KOPT-K1 (cell line): Measurements from ENCODE around the gene FBXW12.

ENCODE experiments used
- H3K27ac ChIP-seq: fragments of 200-600 bp; sonication (generic); 2 replicates; pipeline ENCODE4 v1.5.1; 2016; ENCODE audit warnings: antibody characterized with exemption, mild to moderate bottlenecking, low read depth, low read length; ENCODE audit not compliant: poor library complexity, severe bottlenecking
- H3K36me3 ChIP-seq: fragments of 200-600 bp; sonication (generic); 2 replicates; pipeline ENCODE4 v1.5.1; 2017; ENCODE audit warnings: antibody characterized with exemption, mild to moderate bottlenecking, low read length, moderate library complexity; ENCODE audit not compliant: insufficient read depth
- H3K9me3 ChIP-seq: fragments of 200-600 bp; sonication (generic); 2 replicates; pipeline ENCODE4 v1.5.1; 2017; ENCODE audit warnings: antibody characterized with exemption, low read length, mild to moderate bottlenecking; ENCODE audit not compliant: insufficient read depth, poor library complexity, severe bottlenecking

FBXW12 gene

DNA sequence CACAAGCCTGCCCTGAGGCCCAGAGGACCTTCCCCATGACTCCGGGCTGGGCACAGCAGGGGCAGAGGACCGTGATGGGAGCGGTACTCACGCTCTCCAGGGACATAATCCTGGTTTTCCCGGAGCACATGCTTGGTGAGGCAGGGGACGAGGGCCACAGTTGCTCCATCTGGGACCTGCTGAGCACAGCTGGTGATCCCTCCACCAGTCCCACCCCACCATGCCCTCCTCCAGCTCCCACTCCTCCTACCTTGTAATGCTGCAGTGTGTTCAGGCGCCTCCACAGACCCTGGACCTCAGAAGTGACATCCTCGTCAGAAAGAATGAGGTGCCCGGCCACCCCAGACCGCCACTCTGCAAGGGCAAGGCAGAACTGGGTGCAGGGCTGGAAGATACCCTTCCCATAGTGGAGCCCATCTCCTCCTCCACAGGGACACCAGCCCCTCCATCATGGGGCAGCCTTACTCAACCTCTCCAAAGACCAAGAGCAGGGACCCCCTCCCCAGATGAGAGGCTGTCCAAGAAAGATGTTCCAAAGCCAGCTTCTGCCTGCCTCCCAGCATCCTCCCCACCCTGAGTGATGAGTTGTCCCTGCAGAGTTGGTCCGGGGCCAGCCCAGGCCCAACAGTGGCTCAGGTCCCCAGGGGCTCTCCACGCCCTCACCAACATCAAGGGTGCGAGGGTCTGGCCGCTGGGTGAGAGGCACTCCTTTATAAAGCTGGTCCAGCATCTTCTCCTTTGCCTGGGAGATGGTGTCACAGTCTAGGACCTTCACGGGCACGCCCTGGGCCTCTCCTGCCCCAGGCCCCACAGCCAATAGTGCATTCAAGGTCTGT lies 38.4 kb downstream of the FBXW12 start:
- Histone ChIP-seq H3K9me3 (no peaks in the 10 kb centered on the region), H3K27ac (no peak overlapping the region), H3K36me3 (no peaks in the 10 kb centered on the region)

DNA sequence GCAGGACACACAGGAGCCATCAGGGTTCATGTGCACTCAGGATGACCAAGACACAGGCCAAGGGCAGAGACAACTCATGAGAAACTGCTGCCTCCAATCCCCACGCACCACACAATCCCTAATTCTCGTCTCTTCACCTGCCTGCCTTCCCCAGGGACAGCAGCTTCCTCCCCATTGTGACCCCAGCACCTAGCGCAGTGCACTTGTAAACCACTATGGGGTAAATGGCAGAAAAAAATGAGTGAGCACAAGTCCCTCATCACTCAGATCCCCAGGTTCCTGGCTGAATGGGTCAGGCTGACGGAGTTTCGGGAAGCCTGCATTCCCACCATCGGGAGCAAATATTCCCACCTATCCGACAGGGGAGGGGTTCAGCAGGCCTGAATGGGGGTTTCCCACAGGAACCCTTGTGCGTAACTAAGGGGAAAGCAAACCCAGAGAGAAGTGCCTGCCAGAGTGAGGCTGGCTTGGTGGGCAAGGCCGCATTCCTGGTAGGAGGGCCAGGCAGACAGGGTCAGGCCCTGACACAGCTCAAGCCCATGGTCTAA lies 39.1 kb downstream of the FBXW12 start:
- Histone ChIP-seq H3K36me3 (no peaks in the 10 kb centered on the region), H3K27ac (no peak overlapping the region), H3K9me3 (no peaks in the 10 kb centered on the region)

DNA sequence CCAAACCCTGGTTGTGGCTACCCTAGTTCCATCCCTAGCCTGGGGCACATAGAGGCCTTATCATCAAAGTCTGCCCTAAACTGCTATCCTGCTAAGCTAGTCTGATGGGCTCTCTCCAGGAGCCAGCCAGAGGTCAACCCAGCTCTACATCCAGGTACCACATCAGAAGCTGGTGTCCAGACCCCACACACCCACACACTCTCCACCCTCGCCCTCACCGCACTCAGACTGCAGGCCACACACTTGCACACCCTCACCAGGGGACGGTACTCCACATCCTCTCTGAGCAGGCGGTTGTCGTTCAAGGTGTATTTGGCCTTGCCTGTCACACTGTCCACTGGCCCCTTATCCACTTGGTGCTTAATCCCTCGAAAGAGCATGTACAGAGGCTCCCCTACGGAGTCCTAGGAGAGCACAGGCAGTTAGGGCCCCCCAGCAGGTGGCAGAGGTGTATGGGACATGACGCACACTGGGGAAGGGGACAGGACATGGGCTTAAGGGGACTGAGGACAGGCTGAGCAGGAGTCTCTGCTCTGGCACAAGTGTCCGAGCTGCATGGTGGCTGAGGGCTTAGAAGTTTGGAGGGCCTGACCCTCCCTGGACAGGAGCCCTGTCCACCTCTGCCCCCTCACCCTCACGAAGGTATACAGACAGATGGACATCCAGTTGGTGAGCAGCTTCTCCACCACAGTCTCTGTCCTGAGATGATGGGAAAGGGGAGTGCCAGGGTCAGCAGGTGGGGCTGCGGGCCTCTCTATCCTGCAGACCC lies 39.8 kb downstream of the FBXW12 start:
- H3K36me3 ChIP-seq, result no peaks in the 10 kb centered on the region
- no peaks in the 10 kb centered on the region for H3K9me3 ChIP-seq
- H3K27ac ChIP-seq, result no peak overlapping the region

DNA sequence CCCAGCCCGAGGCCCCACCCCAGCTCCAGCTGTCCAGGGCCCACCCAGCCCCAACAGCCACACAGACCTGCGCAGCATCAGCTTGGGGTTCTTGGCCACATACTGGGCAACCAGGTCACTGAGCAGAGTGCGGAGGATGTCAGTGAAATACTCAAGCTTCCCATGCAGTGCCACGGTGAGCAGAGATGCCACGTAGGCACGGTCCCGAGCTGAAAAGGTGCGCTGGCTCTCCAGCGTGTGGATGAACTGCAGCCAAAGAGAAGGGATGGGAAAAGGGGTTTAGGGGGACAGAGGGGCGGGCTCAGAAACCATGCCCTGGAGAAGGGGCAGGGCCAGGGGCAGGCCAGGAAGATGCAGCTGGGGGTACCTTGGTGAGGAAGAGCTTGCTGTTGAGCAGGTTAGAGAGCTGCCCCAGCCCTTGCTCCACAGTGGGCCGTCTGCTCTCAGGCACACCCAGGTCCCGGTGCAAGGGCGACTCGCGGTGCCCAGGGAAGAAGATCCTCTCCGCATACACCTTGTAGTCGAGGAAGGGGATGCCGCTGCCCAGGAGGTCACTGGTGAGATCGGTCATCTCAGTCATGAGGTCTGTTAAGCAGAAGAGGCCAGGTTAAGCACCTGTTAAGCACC lies 40.5 kb downstream of the FBXW12 start:
- no peaks in the 10 kb centered on the region for H3K9me3 ChIP-seq
- H3K27ac ChIP-seq, result no peak overlapping the region
- no peaks in the 10 kb centered on the region for H3K36me3 ChIP-seq

DNA sequence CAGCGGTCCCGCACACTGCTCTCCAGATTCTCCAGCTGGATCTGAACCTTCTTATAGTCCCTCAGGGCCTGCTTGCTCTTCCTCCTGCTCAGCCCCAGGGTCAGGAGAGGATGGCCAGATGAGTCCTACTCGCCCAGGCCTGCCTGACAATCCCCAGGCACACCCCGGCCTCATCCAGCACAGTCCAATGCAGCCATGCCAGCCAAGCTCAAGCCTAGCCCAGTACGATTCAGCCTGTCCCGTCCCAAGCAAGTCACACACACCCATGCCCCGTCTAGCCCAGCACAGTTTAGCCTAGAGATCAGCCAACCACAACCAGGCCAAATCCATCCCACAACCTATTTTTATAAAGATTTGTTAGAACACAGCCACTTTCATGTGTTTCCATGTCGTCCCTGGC lies 41.1 kb downstream of the FBXW12 start:
- Histone ChIP-seq H3K9me3 (no peaks in the 10 kb centered on the region), H3K27ac (no peak overlapping the region), H3K36me3 (no peaks in the 10 kb centered on the region)

DNA sequence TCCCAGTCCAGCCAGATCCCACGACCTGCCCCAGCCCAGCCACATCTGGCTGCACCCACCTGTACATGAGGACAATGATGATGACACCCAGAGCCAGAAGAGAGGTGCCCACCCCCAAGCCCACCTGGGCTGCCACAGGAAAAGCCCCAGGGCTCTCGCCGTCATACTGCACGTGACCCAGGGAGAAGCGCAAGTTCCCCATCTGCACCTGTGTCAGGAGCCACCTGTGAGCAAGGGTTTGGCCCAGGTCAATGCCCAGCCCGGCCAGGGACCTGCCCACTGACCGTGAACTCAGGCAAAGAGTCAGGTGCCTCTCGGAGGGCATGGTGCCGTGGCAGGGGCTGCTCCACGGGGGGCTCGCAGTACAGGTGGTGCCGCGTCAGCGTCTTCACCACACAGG lies 41.6 kb downstream of the FBXW12 start:
- H3K27ac ChIP-seq, result no peak overlapping the region
- no peaks in the 10 kb centered on the region for H3K36me3 ChIP-seq
- H3K9me3 ChIP-seq, result no peaks in the 10 kb centered on the region

DNA sequence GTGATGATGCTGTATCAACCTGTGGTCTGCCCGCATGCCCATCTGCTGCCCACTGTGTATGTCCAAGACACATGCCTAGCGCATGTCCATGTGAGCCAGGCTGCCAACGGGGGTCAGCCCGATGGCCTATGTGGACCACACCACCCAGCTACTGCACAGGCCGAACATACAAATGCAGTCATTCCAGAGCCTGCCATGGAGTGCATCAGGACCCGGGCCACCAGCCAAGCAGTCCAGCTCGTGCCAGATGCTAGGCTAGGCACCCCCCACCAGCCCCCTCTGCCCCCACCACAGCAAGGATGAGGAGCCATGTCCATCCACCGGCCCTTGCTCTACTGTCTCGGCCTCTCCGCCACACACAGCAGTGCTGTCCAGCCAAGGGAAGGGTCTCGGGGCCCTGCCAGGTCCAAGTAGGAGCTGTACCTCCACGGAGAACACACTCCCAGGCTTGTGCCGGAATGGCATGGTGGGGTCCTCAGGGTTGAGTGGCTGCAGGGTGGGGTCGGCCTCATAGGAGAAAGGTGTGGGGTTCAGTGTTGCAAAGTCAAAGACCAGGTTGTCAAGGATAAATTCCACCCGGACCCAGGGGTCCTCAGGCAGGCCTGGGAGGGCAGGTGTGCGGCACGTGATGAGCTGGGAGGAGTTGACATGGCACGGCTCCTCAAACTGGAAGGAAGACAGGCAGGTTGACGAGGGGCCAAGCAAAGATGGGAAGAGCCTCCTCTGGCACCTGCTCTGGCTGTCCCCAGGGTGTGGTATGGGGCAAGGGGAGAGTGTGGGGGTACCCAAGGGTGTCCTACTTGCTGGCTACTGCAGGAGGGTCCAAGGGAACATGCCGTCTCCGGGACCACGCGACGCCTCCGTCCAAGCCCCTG lies 42.6 kb downstream of the FBXW12 start:
- Histone ChIP-seq H3K27ac (no peak overlapping the region), H3K9me3 (no peaks in the 10 kb centered on the region), H3K36me3 (no peaks in the 10 kb centered on the region)

DNA sequence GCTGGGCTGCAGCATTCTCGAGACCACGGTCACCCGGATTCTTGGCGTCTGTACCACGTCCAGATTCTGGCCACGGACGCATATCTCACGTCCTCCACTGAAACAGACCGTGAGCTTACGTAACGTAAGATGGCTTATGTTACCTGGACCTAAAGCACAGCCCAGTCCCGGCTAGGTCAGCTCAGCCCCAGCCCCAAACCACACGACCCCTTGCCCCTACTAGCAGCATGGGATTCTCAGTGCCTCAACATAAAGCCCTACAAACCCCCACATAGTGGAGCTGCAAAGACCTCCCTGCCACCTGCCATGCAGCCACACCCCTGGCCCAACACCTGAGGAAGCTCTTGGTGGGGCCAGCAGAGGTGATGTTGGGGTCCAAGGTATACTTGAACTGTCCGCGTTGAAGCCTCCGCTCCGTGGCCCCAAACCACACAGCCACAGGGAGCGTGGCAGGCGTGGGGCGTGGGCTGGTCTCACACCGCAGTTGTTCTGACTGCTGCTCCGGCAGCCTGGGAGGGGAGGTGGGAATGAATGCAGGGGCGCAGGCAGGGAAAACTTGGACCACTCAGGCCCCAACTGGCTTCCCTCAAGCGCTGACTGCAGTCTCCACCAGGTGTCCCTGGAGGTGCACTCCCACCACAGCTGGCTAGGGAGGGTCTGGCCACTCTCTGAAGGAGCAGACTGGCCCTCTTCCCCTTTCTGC lies 43.4 kb downstream of the FBXW12 start:
- Histone ChIP-seq H3K9me3 (no peaks in the 10 kb centered on the region), H3K27ac (no peak overlapping the region), H3K36me3 (no peaks in the 10 kb centered on the region)

DNA sequence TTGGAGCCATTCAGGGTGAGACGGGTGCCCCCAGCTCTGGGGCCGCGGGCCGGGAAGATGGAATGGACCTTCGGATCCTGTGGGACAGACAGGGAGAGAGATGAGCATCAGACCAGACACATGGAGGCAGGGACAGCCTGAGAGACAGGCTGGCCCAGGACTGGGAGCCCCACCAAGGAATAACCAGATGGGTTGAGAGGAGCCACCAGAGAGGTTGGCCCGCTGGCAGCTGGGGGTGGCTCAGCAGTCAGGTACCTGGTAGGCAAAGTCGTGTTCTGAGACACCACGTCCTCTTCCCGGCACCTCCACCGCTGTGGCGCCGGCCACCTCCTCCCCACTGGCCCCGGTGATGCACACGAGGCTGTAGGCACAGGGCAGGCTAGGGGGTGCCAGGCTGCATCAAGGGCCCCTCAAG lies 44.1 kb downstream of the FBXW12 start:
- no peaks in the 10 kb centered on the region for H3K36me3 ChIP-seq
- no peak overlapping the region for H3K27ac ChIP-seq
- H3K9me3 ChIP-seq, result no peaks in the 10 kb centered on the region

DNA sequence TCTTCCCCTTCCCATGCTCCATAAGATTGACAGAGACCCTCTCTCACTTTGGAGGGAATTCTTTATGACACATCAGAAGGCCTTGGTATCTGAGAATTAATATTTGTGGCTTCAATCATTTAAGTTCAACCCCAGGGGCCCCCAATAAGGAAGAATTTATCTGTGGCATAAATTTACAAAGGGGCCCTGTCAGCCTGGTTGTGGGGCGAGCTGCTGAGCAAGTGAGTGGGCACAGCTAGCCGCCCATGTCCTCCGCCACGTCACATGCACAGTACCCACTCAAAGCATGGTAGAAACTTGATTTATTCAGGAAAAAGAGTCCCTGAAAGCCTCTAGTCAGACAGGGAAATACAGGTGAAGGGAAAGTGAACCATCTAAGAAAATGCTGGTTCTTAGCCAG lies 44.5 kb downstream of the FBXW12 start:
- Histone ChIP-seq H3K36me3 (no peaks in the 10 kb centered on the region), H3K9me3 (no peaks in the 10 kb centered on the region), H3K27ac (no peak overlapping the region)

DNA sequence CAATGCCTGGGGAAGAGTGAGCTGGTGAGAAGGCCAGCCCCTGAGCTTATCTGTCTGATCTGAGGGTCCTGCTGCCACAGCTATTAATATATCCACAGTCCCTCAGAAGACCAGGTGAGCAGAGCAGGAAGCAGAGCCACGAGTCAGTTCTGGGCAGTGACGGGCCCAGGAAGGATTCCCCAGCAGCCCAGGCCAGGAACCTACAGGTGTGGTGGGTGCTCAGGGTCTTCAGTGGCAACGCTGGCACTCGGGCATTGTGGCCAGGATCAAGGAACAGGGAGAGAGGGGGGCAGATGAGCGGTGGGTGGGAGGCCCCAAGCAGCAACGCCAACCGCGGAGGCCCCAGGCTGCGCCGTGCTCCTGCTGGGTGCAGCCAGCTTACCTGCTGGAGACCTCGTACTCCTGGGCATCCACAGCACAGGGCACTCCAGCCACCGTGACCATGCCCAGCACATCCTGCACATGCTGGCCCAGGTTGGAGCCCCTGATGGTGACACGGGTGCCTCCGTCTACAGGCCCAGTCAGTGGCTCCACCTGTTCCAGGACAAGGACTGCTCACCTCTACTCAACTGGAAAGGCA lies 45.6 kb downstream of the FBXW12 start:
- Histone ChIP-seq H3K27ac (no peak overlapping the region), H3K9me3 (no peaks in the 10 kb centered on the region), H3K36me3 (no peaks in the 10 kb centered on the region)

DNA sequence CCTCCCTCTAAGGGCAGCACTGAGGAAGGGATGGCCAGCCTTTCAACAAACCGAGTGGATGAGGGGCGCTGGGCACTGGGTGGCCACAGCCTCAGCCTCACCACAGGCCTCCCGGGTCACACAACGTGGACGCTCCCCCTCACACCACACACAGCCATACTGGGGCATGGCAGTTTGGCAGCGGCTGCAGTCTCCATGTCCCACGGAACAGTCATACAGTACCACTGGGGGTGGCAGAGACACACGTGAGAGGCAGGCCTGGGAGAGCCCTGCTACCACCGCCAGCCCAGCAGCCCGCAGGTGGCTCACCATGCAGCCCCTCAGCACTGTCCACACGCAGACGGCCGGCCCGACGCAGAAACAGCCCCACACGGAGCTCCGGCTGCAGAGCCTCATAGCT lies 46.1 kb downstream of the FBXW12 start:
- H3K9me3 ChIP-seq, result no peaks in the 10 kb centered on the region
- no peaks in the 10 kb centered on the region for H3K36me3 ChIP-seq
- H3K27ac ChIP-seq, result no peak overlapping the region

DNA sequence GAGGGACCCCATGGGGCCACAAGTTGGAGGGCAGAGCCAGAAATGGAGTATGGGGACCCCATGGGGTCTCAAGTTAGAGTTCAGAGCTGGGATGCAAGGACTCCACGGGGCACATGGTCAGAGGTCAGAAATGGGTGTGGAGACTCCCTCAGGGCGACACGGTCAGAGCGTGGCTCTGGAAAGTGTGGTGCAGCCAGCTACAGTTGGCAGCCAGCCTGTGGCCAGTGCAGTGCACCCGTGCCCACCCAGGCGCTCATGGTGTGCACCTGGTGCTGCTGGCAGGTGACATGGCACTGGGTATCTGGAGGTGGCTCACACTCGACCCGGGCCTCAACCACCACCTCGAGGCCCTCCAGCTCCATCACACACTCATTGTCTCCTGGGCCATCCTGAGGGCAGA lies 46.6 kb downstream of the FBXW12 start:
- Histone ChIP-seq H3K27ac (no peak overlapping the region), H3K9me3 (no peaks in the 10 kb centered on the region), H3K36me3 (no peaks in the 10 kb centered on the region)

DNA sequence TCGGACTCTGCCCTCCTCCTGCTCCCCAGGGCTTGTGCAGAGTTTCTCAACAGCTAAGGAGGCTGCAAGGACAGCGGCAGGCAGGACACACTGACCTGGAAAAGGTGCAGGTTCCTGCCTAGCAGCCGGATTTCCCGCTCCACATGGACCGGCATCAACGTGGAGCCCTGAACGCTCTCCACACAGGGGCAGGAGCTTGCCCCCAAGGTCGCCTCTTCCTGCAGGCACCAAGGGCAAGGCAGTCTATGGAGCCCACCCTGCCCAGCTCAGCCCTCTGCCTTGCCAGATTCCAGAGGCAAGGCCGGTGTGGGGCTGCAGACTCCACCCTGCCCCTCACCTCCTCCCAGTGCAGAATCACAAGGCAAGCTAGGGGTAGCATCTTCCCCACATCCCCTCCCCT lies 47.1 kb downstream of the FBXW12 start:
- H3K36me3 ChIP-seq, result no peaks in the 10 kb centered on the region
- H3K27ac ChIP-seq, result no peak overlapping the region
- H3K9me3 ChIP-seq, result no peaks in the 10 kb centered on the region
